Measurements from ENCODE around the gene CLPSL1.

DNA sequence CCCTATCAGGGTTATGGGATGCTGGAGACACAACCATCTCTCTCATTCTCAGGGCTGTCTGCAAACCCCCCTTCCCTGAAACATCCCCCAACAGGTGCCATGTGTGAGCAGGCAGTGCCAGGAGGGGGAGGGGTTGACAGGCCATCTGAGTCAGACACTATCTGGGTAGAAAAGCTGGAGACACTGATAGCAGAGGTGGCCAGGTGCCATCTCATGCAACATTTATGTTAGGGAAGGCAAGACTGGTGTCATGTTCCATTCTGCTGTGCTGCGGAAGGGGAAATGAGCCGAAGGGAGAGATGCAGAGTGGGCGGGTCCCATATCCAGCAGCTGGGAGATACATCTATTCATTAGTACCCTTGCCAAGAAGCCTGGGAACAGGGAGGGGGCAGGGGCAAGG is 27.9 kb downstream of the CLPSL1 start:
- TF ChIP-seq, protein P1, sequence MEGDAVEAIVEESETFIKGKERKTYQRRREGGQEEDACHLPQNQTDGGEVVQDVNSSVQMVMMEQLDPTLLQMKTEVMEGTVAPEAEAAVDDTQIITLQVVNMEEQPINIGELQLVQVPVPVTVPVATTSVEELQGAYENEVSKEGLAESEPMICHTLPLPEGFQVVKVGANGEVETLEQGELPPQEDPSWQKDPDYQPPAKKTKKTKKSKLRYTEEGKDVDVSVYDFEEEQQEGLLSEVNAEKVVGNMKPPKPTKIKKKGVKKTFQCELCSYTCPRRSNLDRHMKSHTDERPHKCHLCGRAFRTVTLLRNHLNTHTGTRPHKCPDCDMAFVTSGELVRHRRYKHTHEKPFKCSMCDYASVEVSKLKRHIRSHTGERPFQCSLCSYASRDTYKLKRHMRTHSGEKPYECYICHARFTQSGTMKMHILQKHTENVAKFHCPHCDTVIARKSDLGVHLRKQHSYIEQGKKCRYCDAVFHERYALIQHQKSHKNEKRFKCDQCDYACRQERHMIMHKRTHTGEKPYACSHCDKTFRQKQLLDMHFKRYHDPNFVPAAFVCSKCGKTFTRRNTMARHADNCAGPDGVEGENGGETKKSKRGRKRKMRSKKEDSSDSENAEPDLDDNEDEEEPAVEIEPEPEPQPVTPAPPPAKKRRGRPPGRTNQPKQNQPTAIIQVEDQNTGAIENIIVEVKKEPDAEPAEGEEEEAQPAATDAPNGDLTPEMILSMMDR (IDR thresholded peaks at IDR 0.05; ENCODE audit: insufficient read depth, low read length, poor library complexity, severe bottlenecking), result no peak
- no peak for TF ChIP-seq EZH2phosphoT487 (conservative IDR thresholded peaks at IDR 0.05; ENCODE audit: low read length)
